ENCODE results near the gene LYZ.

Gene LYZ

DNA sequence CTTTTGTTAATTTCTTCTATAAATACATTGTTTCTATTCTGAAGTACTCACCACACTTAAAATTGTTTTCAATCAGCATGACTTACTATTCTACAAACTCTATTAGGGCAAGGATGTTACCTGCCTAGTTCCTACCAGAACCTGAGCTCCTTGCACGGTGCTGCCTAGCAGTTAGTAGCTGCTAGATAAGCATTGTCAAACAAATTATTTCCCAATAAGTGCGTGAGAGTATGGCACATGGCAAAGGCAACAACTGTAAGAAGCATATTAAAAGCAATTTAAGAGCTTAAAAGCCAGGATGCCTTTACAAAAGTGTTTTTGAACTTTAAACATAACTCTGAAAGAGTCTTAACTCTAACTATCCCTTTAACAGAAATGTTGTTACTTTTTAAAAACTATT is 8.2 kb upstream of the LYZ start:
- DNase-seq: no peak

DNA sequence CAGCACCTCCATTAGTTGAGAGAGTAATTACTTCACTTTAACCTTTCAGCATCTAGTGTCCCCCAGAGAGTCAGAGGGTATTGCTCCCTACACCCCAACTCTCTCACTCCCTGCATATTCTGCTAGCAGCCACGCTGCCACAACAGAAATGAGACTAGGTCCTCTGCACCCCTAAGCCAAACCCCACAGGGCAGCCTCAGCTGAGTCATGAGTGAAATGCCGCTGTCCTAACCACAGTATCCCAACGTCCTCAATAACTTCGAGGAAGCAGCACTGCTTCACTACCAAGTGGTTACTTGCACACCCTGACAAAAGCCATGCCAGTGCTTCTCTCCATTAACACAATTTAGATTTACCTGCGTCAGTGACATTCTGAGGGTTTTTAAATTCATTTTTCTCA is 6.9 kb upstream of the LYZ start:
- DNase-seq: no peak

DNA sequence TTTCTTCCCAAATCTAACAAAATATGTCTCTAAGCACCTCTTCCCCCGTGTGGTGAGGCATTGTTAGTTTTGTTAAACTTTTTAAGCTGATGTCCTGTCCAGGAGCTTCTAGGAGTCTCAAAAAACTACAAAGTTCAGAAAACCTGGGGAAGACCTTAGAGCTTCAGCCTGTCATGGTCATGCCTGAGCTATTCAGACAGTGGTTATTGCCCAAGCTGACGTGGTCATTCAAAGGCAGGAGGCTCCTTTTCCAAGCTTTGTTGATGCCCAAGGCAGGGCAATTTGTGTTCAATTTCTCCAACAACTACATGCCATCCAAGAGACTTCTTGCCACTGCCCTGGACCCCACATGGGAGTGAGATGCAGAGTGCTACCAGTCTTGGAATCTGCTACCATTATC is 5.8 kb upstream of the LYZ start:
- DNase-seq: no peak

DNA sequence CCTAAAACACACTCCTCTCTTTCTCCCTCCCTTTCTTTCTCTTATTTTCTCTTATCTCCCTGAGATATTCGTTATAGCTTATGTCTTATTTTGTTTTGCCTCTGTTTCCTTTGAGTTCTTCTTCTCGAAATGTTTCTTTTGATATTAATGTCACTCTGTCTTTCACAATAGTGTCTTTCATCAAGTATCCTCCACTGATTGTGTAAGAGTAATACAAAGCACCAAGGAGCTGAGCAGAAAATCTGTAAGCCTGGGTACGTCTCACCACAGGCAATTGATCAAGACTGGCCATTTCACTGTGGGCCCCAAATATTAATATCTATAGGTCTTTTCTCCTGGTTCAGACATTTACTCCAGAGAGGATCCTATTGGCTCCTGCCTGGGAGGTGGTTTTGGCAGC is 4.8 kb upstream of the LYZ start:
- no peak for DNase-seq

- no peak for DNase-seq
These were observed 4.1 kb upstream of the LYZ start for GRCh38 chr12:69343885-69344612.

- DNase-seq: no peak
These were observed 3.1 kb upstream of the LYZ start for GRCh38 chr12:69345077-69345476.

DNA sequence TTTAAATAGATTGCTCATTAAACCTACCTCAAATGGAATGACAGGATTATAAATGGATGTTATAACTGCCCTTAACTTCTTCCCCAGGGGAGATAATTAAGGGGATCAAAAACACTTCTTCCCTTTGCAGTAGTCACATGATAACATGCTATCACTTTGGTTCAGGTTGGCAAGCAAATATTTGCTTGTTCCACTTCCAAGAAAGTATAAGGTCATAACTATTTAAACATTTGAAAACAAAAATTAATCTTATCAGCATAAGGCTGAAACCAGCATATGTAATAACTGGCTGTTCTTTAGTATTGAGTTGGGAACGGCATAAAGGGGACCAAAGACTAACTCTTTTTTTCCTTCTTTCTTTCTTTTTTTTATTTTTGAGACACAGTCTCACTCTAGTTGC is 2.4 kb upstream of the LYZ start:
- no peak for DNase-seq

DNA sequence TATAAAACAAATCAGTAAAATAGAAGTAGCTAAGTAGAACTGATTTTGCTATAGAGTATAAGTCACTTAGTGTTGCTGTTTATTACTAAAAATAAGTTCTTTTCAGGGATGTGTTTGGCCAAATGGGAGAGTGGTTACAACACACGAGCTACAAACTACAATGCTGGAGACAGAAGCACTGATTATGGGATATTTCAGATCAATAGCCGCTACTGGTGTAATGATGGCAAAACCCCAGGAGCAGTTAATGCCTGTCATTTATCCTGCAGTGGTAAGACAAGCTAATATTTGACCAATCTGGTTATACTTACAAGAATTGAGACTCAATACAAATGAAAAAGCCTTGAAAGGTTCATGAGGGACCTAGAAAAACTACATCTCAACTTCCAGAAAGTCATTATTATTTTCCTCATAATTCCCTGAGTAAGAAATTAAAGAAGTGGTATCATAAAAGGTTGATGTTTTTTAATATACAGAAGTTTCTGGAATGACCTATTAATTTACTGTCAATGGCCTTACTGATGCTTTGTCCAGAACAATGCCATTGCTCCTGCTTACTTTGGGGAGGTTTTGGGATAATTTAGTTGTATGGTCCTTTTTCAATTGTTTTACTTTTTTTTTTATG is 1.9 kb downstream of the LYZ start:
- DNase-seq: no peak

DNA sequence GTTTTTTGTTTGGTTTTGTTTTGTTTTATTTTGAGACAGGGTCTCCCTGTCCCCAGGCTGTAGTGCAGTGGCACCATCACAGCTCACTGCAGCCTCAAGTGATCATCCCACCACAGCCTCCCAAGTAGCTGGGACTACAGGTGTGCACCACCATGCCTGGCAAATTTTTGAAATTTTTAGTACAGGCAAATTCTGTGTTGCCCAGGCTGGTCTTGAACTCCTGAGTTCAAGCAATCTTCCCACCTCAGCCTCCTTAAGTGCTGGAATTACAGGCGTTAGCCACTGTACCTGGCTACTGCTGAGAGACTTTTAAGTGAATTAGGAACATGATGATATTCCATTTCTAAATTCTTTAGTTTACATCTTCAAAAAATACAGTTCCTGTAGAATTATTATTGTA is 2.6 kb downstream of the LYZ start:
- DNase-seq: no peak

GRCh38 chr12:69351462-69352236 is 3.5 kb downstream of the LYZ start:
- DNase-seq: no peak

DNA sequence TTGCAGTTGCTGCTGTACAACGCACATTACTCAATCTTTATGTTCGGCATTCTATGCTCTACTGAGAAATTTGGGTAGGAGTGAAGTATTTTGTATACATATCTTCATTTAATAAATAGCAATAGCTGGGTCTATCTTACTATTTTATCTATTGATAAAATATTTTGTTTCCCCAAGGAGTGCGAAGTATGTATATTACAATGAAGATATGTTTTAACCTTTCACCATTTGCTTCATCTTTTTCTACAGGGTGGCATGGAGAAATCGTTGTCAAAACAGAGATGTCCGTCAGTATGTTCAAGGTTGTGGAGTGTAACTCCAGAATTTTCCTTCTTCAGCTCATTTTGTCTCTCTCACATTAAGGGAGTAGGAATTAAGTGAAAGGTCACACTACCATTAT is 4.7 kb downstream of the LYZ start:
- DNase-seq: no peak

GRCh38 chr12:69354172-69354555 is 6.0 kb downstream of the LYZ start:
- no peak for DNase-seq

DNA sequence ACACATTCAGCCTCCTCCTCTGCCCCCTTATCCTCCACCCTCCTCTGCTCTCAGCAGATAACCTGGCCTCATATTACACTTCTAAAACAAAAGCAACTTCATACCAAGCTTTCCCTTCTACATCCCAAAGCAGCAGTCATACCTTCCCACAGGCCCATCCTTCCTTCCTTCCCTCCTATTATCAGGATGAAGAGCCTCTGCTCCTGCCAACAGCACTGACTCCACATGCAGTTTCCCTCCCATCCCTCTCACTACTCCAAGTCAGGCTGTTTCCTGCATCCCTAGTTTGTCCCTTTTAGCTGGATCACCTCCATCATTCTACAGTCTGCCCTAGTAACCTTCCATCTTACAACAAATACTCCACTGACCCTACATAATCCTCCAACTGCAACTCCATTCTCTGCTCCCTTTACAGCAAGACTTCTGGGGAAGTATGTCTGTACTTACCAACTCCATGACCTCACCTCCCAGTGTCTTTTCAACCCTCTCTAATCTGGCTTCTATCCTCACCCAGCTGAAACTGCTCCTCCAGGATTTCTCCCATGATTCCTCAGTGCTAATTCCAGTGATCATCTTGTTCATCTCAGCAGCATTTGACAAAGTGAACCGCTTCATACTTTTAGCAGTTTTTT is 6.5 kb downstream of the LYZ start:
- no peak for DNase-seq

DNA sequence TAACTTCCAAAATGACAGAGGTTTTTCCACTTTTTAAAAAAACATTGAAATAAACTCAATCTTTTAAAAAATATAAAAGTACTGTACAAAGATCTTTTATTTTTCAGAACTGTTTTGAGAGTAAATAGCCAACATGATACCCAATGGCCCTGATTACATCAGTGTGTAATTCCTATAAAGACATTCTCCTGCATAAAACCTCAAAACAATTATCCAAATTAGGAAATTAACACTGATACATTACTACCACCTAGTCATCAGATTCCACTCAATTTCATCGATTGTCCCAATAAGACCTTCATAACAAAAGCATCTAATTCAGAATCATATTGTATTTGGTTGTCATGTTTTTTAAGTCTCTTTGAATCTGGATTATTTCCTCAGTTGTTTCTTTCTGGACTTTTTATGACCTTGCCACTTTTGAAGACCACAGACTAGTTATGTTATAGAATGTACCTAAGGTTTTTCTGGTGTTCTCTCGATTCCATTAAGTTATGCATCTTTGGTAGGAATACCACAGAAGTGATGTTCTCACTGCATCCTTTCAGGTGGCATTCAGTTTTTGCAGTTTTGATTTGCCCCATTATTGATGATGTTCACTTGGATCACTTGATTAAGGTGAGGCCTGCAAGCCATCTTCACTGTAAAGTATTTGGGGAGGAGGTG is 7.3 kb downstream of the LYZ start:
- DNase-seq: no peak

GRCh38 chr12:69359531-69360347 is 11.6 kb downstream of the LYZ start, which contains the start of gene YEATS4:
Gene YEATS4 (plus strand): TSS chr12:69359743. CDS start chr12:69359973, 230 bp downstream.
- peak; percentile 81 for DNase-seq

DNA sequence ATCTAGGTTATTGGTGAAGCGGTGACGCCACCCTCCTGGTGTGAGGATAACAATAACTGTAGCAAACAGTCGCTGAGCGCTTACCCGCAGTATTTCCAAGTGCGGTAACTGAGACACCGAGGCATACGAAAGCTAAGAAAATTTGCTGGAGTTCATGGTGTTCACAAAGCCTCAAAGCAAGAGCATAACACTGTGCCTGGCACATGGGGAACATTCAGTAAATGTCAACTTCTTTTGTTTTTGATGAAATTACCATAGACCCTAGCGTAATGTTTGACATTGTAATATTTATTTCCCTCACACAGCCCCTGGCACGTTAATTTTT is 12.1 kb downstream of the LYZ start:
- DNase-seq: no peak

DNA sequence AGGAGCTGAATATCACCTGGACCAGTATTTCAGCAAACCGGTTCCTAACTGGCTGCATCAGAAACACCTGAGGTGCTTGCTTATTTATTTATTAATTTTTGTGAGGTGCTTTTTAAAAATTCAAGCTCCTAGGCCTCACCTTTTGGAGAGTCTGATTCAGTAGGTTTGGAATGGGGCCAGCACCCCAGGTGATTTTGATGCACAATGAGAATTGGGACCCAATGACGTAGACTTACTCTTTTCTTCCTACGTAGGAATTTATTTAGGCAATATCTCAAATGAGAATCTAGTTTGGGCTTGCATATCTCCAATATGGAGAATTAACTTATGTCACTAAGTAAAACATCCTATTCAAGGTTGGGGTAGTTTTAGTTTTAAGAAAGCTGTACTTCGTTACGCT is 18.6 kb downstream of the LYZ start:
- DNase-seq: no peak

- DNase-seq: no peak
These were observed 20.0 kb downstream of the LYZ start for GRCh38 chr12:69368171-69368570.

- DNase-seq: no peak
These were observed 34.9 kb downstream of the LYZ start for GRCh38 chr12:69383074-69383473.

DNA sequence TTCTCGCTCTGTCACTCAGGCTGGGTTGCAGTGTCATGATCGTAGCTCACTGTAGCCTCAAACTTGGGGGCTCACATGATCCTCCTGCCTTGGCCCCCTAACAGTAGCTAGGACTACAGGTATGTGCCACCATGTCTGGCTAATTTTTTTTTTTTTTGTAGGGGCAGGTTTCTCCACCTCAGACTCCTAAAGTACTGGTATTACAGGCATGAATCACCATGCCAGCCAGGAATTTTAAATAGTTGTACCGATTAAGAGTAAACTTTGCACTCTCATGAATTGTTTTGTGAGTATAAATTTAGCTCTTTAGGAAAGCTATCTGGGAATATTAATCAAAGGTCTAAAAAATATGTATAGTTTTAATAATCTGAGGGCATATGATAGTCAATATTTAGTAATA is 36.9 kb downstream of the LYZ start:
- no peak for DNase-seq

DNA sequence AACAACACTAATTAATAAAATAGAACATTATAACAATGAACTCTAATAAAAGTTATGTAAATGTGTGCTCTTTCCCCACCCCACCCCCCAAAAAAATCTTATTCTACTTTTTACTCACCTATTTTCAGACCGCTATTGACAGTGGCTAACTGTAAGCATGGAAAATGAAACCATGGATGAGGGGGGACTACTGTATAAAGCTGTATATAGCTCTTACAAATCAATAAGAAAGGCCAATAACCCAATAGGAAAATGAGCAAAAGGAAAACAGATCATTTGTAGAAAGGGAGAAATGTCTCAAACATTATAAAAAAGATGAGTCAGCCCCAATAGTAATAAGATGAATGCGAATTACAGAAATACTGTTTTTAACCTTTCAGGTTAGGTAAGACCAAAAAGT is 38.7 kb downstream of the LYZ start:
- DNase-seq: no peak

DNA sequence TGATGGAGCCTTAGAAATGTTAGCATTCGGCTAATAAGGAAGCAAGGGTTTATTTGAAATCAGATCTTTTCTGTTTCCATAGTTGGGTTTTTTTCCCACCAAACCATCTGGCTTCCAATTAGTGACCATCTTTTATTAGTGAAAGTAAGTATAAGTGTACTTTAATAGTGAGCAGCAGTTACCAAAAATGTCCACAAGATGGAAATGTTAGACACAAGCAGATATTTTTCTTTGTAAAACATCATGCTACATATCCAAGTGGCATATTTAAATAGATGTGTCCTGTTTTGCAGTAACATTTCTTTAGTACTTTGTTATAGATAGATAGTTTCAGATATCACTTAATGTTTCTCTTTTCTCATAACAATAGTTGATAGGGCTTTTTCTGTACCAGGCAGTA is 40.2 kb downstream of the LYZ start:
- DNase-seq: no peak
